GM12801 (cell line): Measurements from ENCODE around the gene HSPBP1.

ENCODE experiments used
- TF ChIP-seq, protein P1 (sequence below): IDR thresholded peaks from one replicate; pipeline ENCODE4 v1.5.1; 2011; ENCODE audit warnings: control low read depth; ENCODE audit not compliant: insufficient read length; ENCODE audit errors: extremely low read depth

HSPBP1 gene

DNA sequence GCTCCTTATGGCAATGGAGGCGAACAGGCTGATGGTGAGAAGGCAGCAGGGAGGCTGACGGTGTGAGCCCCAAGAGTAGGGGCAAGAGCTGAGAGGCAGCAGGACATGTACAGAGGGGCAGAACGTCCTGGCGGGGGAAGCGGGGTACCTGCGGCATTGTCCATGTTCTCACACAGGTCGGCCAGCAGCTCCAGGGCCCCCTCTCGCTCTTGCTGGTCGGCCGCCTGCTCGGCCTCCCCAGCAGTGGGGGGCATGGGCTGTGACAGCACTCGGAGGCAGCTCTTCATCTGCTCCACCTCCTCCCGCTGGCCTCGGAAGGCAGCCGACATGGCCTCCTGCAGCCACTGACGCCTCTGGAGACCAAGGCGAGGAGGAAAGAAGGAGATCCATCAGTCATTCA is 2.4 kb downstream of the HSPBP1 start:
- TF ChIP-seq, protein P1, sequence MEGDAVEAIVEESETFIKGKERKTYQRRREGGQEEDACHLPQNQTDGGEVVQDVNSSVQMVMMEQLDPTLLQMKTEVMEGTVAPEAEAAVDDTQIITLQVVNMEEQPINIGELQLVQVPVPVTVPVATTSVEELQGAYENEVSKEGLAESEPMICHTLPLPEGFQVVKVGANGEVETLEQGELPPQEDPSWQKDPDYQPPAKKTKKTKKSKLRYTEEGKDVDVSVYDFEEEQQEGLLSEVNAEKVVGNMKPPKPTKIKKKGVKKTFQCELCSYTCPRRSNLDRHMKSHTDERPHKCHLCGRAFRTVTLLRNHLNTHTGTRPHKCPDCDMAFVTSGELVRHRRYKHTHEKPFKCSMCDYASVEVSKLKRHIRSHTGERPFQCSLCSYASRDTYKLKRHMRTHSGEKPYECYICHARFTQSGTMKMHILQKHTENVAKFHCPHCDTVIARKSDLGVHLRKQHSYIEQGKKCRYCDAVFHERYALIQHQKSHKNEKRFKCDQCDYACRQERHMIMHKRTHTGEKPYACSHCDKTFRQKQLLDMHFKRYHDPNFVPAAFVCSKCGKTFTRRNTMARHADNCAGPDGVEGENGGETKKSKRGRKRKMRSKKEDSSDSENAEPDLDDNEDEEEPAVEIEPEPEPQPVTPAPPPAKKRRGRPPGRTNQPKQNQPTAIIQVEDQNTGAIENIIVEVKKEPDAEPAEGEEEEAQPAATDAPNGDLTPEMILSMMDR: no peak

DNA sequence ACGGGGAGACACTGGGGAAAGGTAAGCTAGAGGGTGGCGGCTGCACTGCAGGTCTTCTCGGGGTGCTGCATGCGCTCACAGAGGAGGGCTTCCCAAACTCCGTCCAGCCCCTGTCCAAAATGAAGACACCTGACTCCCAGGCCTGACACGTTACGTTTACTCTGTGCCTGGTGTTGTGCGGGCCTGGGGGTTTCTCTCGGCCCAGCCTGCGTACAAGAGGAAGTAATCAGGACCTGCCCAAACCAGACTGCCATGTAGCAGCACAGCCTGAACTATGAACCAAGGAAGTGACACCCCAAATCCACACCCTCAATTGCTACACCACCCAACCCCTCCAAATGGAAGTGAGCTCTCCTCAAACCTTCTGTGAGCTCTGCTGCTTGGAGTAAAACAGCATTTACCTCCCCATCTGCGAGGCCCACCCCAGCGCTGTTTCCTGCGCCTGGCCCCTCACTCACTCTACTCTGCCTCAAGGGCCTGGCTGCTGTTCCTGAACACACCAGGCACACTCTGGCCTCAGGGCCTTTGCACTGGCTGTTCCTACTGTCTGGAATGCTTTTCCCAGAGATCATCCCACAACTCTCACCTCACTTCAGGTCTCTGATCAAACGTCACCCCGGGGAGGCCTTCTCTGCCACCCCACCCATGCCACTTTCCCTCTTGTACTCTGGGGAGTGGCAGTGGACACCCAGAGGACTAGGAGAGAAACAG is 3.0 kb downstream of the HSPBP1 start:
- TF ChIP-seq, protein P1: no peak

DNA sequence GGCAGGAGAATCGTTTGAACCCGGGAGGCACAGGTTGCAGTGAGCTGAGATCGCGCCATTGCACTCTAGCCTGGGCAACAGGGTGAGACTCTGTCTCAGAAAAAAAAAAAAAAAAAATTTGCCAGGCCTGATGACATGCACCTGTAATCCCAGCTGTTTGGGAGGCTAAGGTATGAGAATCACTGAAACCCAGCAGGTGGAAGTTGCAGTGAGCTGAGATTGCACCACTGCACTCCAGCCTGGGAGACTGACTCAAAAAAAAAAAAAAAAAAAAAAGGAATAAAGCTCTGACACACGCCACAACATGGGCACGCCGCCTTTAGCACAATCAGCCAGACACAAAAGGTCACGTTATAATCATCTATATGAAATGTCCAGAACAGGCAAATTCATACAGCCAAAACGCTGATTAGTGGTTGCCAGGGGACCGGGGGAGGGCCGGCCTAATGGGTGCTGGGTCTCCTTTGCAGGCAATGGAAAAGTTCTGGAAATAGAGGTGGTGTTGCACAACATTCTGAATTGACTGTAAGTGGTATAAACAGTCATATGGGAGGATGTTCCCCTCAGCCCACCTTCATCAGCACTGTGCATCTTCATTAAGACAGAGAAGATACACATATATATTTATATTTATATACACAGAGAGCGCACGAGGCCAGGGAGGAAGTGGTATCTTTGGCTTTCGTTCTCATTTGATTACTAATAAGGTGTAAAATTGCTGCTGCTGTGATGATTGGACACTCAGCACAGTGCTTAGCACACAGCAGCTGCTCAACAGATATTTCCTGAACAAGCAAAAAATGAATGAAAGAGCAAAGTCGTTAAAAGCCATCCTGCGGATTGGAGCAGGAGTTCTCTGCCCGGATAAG is 3.8 kb downstream of the HSPBP1 start:
- TF ChIP-seq, protein P1: no peak

DNA sequence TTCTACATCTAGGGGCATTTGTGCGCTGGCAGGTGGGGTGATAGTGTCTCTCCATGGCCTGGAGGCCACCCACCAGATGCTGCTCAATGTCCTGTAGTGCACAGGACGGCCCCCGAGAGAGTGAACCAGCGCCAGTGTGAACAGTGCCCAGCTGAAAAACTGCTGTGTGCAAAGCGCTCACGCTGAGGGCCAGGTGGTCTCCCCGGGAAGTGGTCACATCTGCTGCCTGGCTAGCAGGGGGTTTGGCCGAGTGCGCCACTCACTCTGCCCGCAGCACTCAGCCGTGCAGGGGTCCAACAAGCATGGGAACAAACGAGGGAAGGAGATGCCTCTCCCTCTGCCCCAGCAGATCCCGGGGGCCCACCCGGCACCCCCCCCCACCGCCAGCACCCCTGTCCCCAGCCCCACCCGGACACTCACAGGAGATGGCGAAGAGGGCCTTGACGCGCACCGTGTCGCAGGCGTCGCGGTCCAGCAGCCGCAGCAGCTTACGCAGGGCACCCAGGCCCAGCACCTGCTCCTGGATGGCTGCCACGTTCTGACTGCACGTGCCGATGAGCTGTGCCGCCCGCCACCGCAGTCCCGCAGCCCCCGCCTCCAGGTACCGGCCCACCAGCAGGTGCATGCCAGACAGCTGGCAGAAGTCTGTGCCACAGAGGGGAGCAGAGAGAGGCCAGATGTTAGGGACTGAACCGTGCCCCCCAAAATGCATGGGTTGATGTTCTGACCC is 5.8 kb downstream of the HSPBP1 start:
- TF ChIP-seq, protein P1: no peak

DNA sequence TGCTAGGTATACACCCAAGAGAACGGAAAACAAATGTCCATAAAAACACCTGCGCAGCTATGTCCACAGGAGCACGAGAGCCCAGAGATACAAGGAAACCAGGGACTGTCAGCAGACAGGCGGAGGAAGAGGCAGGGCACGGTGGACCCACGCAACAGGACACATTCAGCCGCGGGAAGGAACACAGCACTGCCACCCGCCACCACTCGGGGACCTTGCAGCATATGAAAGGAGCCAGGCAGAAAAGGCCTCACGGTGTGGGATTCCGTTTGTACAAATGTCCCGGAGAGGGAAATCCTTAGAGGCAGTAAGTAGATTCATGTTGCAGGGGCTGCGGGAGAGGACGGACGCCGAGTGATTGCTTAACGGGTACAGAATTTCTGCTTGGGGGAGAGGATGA is 7.8 kb downstream of the HSPBP1 start:
- TF ChIP-seq, protein P1: no peak

DNA sequence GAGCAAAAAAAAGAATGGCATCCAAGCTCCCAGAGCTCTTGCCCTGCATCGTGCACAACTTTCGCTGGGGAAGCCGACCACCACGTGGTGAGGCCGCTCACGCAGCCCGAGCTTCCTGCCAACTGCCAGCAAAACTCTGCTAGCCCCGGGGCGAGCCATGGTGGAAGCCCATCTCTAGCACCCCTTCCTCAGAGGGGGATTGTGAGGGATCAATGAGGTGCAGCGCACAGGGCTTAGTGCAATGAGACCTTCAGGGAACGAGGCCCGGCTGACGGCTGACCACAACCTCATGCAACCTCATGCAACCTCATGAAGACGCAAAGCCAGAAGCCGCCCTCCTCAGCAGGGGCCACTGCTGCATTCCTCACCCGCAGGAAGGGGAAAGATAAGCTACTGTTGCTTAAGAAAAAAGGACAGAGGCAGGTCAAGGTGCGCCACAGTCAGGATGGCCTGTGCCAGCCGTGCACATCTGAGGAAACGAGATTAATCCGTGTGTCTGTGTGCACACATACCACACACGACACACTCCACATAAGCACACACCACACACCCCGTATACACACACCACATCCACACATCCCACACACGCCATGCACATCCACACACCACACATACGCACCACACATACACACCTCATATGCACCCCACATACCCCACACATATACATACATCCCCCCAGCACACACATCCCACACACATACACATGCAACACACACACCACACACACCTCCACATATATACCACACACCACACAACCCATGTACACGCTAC is 9.6 kb downstream of the HSPBP1 start:
- TF ChIP-seq, protein P1: no peak
